ENCODE data around the gene PTPRM. TPM values are rescaled to one million over a fixed set of nuclear protein-coding genes. Genes with fewer than 3 reads are reported as not detected.

Gene PTPRM
- total RNA-seq, 1 experiment from 2014 or later = 45.6 TPM

DNA sequence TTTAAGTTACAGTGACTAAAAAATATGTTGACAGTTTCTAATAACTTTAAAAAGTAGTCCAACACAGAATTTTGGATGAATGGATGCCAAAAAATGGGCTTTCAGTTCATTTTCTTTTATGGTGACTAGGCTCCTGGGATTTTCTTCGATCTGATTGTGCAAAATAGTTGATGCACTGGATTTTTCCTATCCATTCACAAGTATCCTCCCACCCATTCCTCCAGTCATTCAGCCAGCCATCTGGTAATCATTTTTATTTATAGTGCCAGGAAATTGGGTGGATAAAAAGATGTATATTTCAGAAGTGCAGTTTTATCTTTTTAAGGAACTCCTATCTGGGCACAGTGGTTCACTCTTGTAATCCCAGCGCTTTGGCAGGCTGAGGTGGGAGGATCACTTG, 175.1 kb downstream of the PTPRM start:
- no peak overlapping the region for H3K27ac ChIP-seq (ENCODE audit: low read length)
- H2AFZ ChIP-seq (ENCODE audit: low read length) = no peak overlapping the region
- ChIA-PET CTCF (no interaction called here), POLR2A (ENCODE audit: unreplicated experiment) (no interaction called here)
- no peaks in the 10 kb centered on the region for H3K79me2 ChIP-seq (ENCODE audit: low read length)
- H3K9me2 ChIP-seq (replicated peaks; ENCODE audit: low read length) = no peaks in the 10 kb centered on the region
- H3K9me3 ChIP-seq (ENCODE audit: low read length) = peaks cover 8% of the 10 kb centered on the region; the same call in 1 of the 2 replicates
- no peaks in the 10 kb centered on the region for H3K4me1 ChIP-seq (ENCODE audit: insufficient read depth, low read length)
- no peak overlapping the region for H3K9ac ChIP-seq (ENCODE audit: low read length)
- no TSS peak for BruUV-seq (replicated peaks)
- TF ChIP-seq EZH2 (IDR thresholded peaks at IDR 0.05; ENCODE audit: low read length, unreplicated experiment) = no peak
- TF ChIP-seq EZH2phosphoT487 (IDR thresholded peaks at IDR 0.05; ENCODE audit: borderline replicate concordance, low read length) = no peak
- TF ChIP-seq, protein P1, sequence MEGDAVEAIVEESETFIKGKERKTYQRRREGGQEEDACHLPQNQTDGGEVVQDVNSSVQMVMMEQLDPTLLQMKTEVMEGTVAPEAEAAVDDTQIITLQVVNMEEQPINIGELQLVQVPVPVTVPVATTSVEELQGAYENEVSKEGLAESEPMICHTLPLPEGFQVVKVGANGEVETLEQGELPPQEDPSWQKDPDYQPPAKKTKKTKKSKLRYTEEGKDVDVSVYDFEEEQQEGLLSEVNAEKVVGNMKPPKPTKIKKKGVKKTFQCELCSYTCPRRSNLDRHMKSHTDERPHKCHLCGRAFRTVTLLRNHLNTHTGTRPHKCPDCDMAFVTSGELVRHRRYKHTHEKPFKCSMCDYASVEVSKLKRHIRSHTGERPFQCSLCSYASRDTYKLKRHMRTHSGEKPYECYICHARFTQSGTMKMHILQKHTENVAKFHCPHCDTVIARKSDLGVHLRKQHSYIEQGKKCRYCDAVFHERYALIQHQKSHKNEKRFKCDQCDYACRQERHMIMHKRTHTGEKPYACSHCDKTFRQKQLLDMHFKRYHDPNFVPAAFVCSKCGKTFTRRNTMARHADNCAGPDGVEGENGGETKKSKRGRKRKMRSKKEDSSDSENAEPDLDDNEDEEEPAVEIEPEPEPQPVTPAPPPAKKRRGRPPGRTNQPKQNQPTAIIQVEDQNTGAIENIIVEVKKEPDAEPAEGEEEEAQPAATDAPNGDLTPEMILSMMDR (conservative IDR thresholded peaks at IDR 0.05; ENCODE audit: low read depth, low read length) = no peak
- 0 out of 2 replicates have a peak, but pooled peaks cover 5% of the 10 kb centered on the region for H4K20me1 ChIP-seq (ENCODE audit: low read length)
- DNase-seq (no peak), ATAC-seq (no peak)
- H3K4me3 ChIP-seq (ENCODE audit: low read length) = no peak overlapping the region
- H3K4me2 ChIP-seq (ENCODE audit: low read length) = no peak overlapping the region
- intact Hi-C loops (cut with micrococcal nuclease) = no loop called here
- H3F3A ChIP-seq (ENCODE audit: low read length, unreplicated experiment) = no peaks in the 10 kb centered on the region
- no peaks in the 10 kb centered on the region for H3K27me3 ChIP-seq (ENCODE audit: low read length)
- no peaks in the 10 kb centered on the region for H3K36me3 ChIP-seq (ENCODE audit: low read depth, low read length)

- H3F3A ChIP-seq (ENCODE audit: low read length, unreplicated experiment) = no peaks in the 10 kb centered on the region
- no peak overlapping the region for H3K4me2 ChIP-seq (ENCODE audit: low read length)
- H2AFZ ChIP-seq (ENCODE audit: low read length) = no peak overlapping the region
- no peak overlapping the region for H3K27ac ChIP-seq (ENCODE audit: low read length)
- ATAC-seq = no peak
- H3K9me2 ChIP-seq (replicated peaks; ENCODE audit: low read length) = no peaks in the 10 kb centered on the region
- H3K79me2 ChIP-seq (ENCODE audit: low read length) = no peaks in the 10 kb centered on the region
- 0 out of 2 replicates have a peak, but pooled peaks cover 5% of the 10 kb centered on the region for H4K20me1 ChIP-seq (ENCODE audit: low read length)
- no peak for DNase-seq
- H3K4me3 ChIP-seq (ENCODE audit: low read length) = no peak overlapping the region
- POLR2A ChIA-PET (ENCODE audit: unreplicated experiment) = no interaction called here
- H3K36me3 ChIP-seq (ENCODE audit: low read depth, low read length) = no peaks in the 10 kb centered on the region
- H3K4me1 ChIP-seq (ENCODE audit: insufficient read depth, low read length) = 0 out of 2 replicates have a peak, but pooled peaks cover under 1% of the 10 kb centered on the region
- no peak overlapping the region for H3K9ac ChIP-seq (ENCODE audit: low read length)
- H3K9me3 ChIP-seq (ENCODE audit: low read length) = peaks cover 8% of the 10 kb centered on the region; the same call in 1 of the 2 replicates
- intact Hi-C loops (cut with micrococcal nuclease) = no loop called here
- no peak for TF ChIP-seq EZH2phosphoT487 (IDR thresholded peaks at IDR 0.05; ENCODE audit: borderline replicate concordance, low read length)
- TF ChIP-seq, protein P1 (conservative IDR thresholded peaks at IDR 0.05; ENCODE audit: low read depth, low read length) = no peak
- no peak for TF ChIP-seq EZH2 (IDR thresholded peaks at IDR 0.05; ENCODE audit: low read length, unreplicated experiment)
- CTCF ChIA-PET = no interaction called here
- no TSS peak for BruUV-seq (replicated peaks)
- no peaks in the 10 kb centered on the region for H3K27me3 ChIP-seq (ENCODE audit: low read length)
Observed at GRCh38 chr18:7743256-7743655, 176.1 kb downstream of the PTPRM start.

- Histone ChIP-seq H3K9me2 (replicated peaks; ENCODE audit: low read length) (no peaks in the 10 kb centered on the region), H3K4me3 (ENCODE audit: low read length) (no peak overlapping the region), H3K36me3 (ENCODE audit: low read depth, low read length) (no peaks in the 10 kb centered on the region), H4K20me1 (ENCODE audit: low read length) (no peaks in the 10 kb centered on the region), H3F3A (ENCODE audit: low read length, unreplicated experiment) (no peaks in the 10 kb centered on the region), H2AFZ (ENCODE audit: low read length) (no peak overlapping the region), H3K4me2 (ENCODE audit: low read length) (no peak overlapping the region), H3K9me3 (ENCODE audit: low read length) (peaks cover 8% of the 10 kb centered on the region; the same call in 1 of the 2 replicates), H3K79me2 (ENCODE audit: low read length) (no peaks in the 10 kb centered on the region), H3K27me3 (ENCODE audit: low read length) (no peaks in the 10 kb centered on the region), H3K27ac (ENCODE audit: low read length) (no peak overlapping the region), H3K4me1 (ENCODE audit: insufficient read depth, low read length) (0 out of 2 replicates have a peak, but pooled peaks cover 6% of the 10 kb centered on the region), H3K9ac (ENCODE audit: low read length) (no peak overlapping the region)
- ChIA-PET POLR2A (ENCODE audit: unreplicated experiment) (interaction anchor here (0.6 kb wide), 1 partner anchor 33 kb away, joined by 4 read pairs; no protein-coding TSS in a partner anchor), CTCF (no interaction called here)
- ATAC-seq (no peak), DNase-seq (no peak)
- no peak for TF ChIP-seq EZH2phosphoT487 (IDR thresholded peaks at IDR 0.05; ENCODE audit: borderline replicate concordance, low read length)
- TF ChIP-seq EZH2 (IDR thresholded peaks at IDR 0.05; ENCODE audit: low read length, unreplicated experiment) = no peak
- TF ChIP-seq, protein P1 (conservative IDR thresholded peaks at IDR 0.05; ENCODE audit: low read depth, low read length) = no peak
- intact Hi-C loops (cut with micrococcal nuclease) = no loop called here
- no TSS peak for BruUV-seq (replicated peaks)
Observed at GRCh38 chr18:7746106-7746505, 179.0 kb downstream of the PTPRM start.
